GM12878 (cell line): Measurements from ENCODE around the gene MRPL36. TPM values are rescaled to one million over a fixed set of nuclear protein-coding genes. Genes with fewer than 3 reads are reported as not detected.

Experiments
- ATAC-seq: fragments of 200-7000 bp; cut with Tn5 transposase; 3 replicates; pipeline ENCODE4 v1.9.1; 2020; ENCODE audit warnings: mild to moderate bottlenecking, moderate library complexity
- BruUV-seq: library from RNA; stranded (reverse); fragments of 400-500 nt; replicated peaks from 2 replicates; lab custom pipeline; 2021; lab: Mats Ljungman, UMichigan
- CTCF ChIA-PET: fragments of 300-600 bp; sonication (Branson Sonifier 250); formaldehyde crosslinking; extraction: SDS; loops from one replicate; lab custom pipeline; 2021; ENCODE audit warnings: inconsistent platforms; lab: Yijun Ruan, JAX
- POLR2A ChIA-PET: fragments of 350-600 bp; formaldehyde crosslinking; extraction: SDS; loops from one replicate; lab custom pipeline; 2021; ENCODE audit warnings: inconsistent platforms; lab: Charles Lee
- RAD21 ChIA-PET: fragments of 300-600 bp; sonication (Branson Sonifier 250); formaldehyde crosslinking; loops from one replicate; lab custom pipeline; 2023; ENCODE audit warnings: antibody characterized with exemption; ENCODE audit not compliant: unreplicated experiment; lab: Charles Lee
- SMC1A ChIA-PET: fragments of 300-600 bp; sonication (Branson Sonifier 250); formaldehyde crosslinking; loops from one replicate; lab custom pipeline; 2023; ENCODE audit not compliant: unreplicated experiment, uncharacterized antibody; lab: Charles Lee
- DNase-seq: peaks from one replicate; pipeline ENCODE4 v3.0.0-alpha.2; 2011; ENCODE audit warnings: low read depth, low spot score
- FAIRE-seq: peaks from 3 replicates; lab custom pipeline; 2011; peaks lifted over from hg19 to GRCh38; lab: Jason Lieb, UNC
- H2AFZ ChIP-seq: 2 replicates; pipeline ENCODE4 v1.6.0; 2011; ENCODE audit warnings: low read depth, low read length, control low read depth; ENCODE audit not compliant: control insufficient read depth
- H3K27ac ChIP-seq: 2 replicates; pipeline ENCODE4 v1.5.1; 2011; ENCODE audit warnings: control low read depth; ENCODE audit not compliant: control insufficient read depth, insufficient read depth
- H3K27me3 ChIP-seq, 2 experiments: replicated peaks in 1 of 2; 2 replicates each; pipeline versions ENCODE4 v1.6.0 to v1.6.1; 2011; ENCODE audit warnings: low read length in 1 of 2; ENCODE audit not compliant: control insufficient read depth in 2 of 2, insufficient read depth in 2 of 2
- H3K36me3 ChIP-seq, 2 experiments: 2 replicates each; pipeline ENCODE4 v1.5.1; 2011; ENCODE audit warnings: low read length in 1 of 2; ENCODE audit not compliant: control insufficient read depth in 2 of 2, insufficient read depth in 2 of 2
- H3K4me1 ChIP-seq: 2 replicates; pipeline ENCODE4 v1.6.1; 2011; ENCODE audit warnings: mild to moderate bottlenecking, low read length, moderate library complexity, mixed read lengths; ENCODE audit not compliant: control insufficient read depth, insufficient read depth
- H3K4me2 ChIP-seq: 2 replicates; pipeline ENCODE4 v1.6.0; 2011; ENCODE audit warnings: control low read depth; ENCODE audit not compliant: control insufficient read depth, insufficient read depth
- H3K4me3 ChIP-seq: fragments of 200-600 bp; sonication (generic); 2 replicates; pipeline ENCODE4 v1.5.1; 2016
- H3K79me2 ChIP-seq: 2 replicates; pipeline ENCODE4 v1.6.0; 2011; ENCODE audit warnings: low read length; ENCODE audit not compliant: control insufficient read depth, insufficient read depth
- H3K9ac ChIP-seq: 2 replicates; pipeline ENCODE4 v1.8.0; 2011; ENCODE audit warnings: low read length, control low read depth, mixed read lengths; ENCODE audit not compliant: control insufficient read depth, insufficient read depth
- H3K9me3 ChIP-seq: replicated peaks from 3 replicates; pipeline ENCODE4 v1.5.1; 2011; ENCODE audit warnings: mild to moderate bottlenecking, low read length; ENCODE audit not compliant: control insufficient read depth, insufficient read depth
- H4K20me1 ChIP-seq: 2 replicates; pipeline ENCODE4 v1.6.0; 2011; ENCODE audit not compliant: control insufficient read depth, insufficient read depth
- ATF7 ChIP-seq: fragments of 450-650 bp; IDR thresholded peaks from 2 replicates; pipeline ENCODE4 v1.6.1; 2016; ENCODE audit warnings: low read depth, mild to moderate bottlenecking
- BACH1 ChIP-seq: fragments of 450-650 bp; IDR thresholded peaks from 2 replicates; pipeline ENCODE4 v1.6.1; 2017; ENCODE audit warnings: mild to moderate bottlenecking, borderline replicate concordance
- BRCA1 ChIP-seq: IDR thresholded peaks from 2 replicates; pipeline ENCODE4 v1.6.1; 2011; ENCODE audit warnings: low read depth, low read length, improper control_type of control experiment
- DPF2 ChIP-seq: fragments of 450-650 bp; IDR thresholded peaks from 2 replicates; pipeline ENCODE4 v1.6.1; 2017; ENCODE audit warnings: mild to moderate bottlenecking
- HDAC2 ChIP-seq: fragments of 200-600 bp; sonication (generic); IDR thresholded peaks from 2 replicates; pipeline ENCODE4 v1.6.1; 2017
- KLF5 ChIP-seq: fragments of 450-650 bp; IDR thresholded peaks from 2 replicates; pipeline ENCODE4 v1.6.1; 2014; ENCODE audit warnings: mild to moderate bottlenecking; ENCODE audit not compliant: partially characterized antibody
- MXI1 ChIP-seq: fragments of 150-350 bp; IDR thresholded peaks from 2 replicates; pipeline ENCODE4 v1.6.1; 2011; ENCODE audit warnings: low read depth, mild to moderate bottlenecking, inconsistent platforms, low read length, improper control_type of control experiment
- NR2C1 ChIP-seq: fragments of 450-650 bp; IDR thresholded peaks from 2 replicates; pipeline ENCODE4 v1.6.1; 2017; ENCODE audit warnings: antibody characterized with exemption, mild to moderate bottlenecking, moderate library complexity
- RAD21 ChIP-seq: IDR thresholded peaks from 2 replicates; pipeline ENCODE4 v1.6.1; 2011; ENCODE audit warnings: mild to moderate bottlenecking, low read depth, low read length, moderate library complexity; ENCODE audit not compliant: insufficient read depth
- SIX5 ChIP-seq: IDR thresholded peaks from 2 replicates; pipeline ENCODE4 v1.6.1; 2011; ENCODE audit warnings: mild to moderate bottlenecking, low read depth, low read length, moderate library complexity; ENCODE audit not compliant: severe bottlenecking
- SP1 ChIP-seq: IDR thresholded peaks from one replicate; pipeline ENCODE4 v1.6.1; 2011; ENCODE audit warnings: low read depth, low read length
- STAT1 ChIP-seq: fragments of 450-650 bp; conservative IDR thresholded peaks from 2 replicates; pipeline ENCODE4 v1.6.1; 2014; ENCODE audit warnings: antibody characterized with exemption, mild to moderate bottlenecking
- WGBS: methylation state at CpG from one replicate; pipeline ENCODE4 v1.1.6; 2016; ENCODE audit warnings: low lambda C conversion rate; ENCODE audit not compliant: insufficient replicate concordance, insufficient coverage; ENCODE audit errors: missing lambda C conversion rate; 5-methylcytosine and 5-hydroxymethylcytosine counted together
- in situ Hi-C: fragments of 300-500 bp; cut with MboI; formaldehyde crosslinking; loops from 9 replicates; pipeline ENCODE4 v1.14.3; 2018; ENCODE audit warnings: mixed read lengths
- intact Hi-C: fragments of 100-400 bp; cut with micrococcal nuclease; formaldehyde crosslinking; loops from one replicate; pipeline ENCODE4 v1.14.2; 2022; ENCODE audit not compliant: unreplicated experiment
- polyA plus RNA-seq, 11 experiments: library from polyadenylated mRNA; depleted of rRNA in 4 of 11; unstranded in 6 of 11; stranded (reverse) in 5 of 11; fragments of >200 nt; fragmentation: Nextera tagmentation in 4 of 11; fragmentation: Illumina TruSeq in 1 of 11; extraction: Ambion mirVana in 4 of 11; extraction: Trizol in 1 of 11; gene quantifications; 1 replicate in 1 of 11; 2 replicates in 10 of 11; pipeline versions ENCODE4 v1.2.1 to v1.2.3, GENCODE V29; 2011 to 2016; ENCODE audit warnings: inconsistent platforms in 2 of 11, missing spikeins in 2 of 11, low read depth in 1 of 11
- total RNA-seq, 4 experiments: library from RNA; depleted of rRNA in 3 of 4; stranded (reverse); fragments of >200 nt in 3 of 4; fragmentation: Illumina TruSeq in 1 of 4; extraction: Trizol in 1 of 4; gene quantifications; 2 replicates each; pipeline versions ENCODE4 v1.2.1 to v1.2.3, GENCODE V29; 2013 to 2021
- TF ChIP-seq, protein P1 (sequence below): fragments of 450-650 bp; formaldehyde crosslinking; IDR thresholded peaks from 2 replicates; pipeline ENCODE4 v1.4.0; 2022; ENCODE audit warnings: mild to moderate bottlenecking, moderate library complexity
- TF ChIP-seq, protein P2 (sequence below): fragments of 450-650 bp; IDR thresholded peaks from 2 replicates; pipeline ENCODE4 v1.6.1; 2016; ENCODE audit warnings: mild to moderate bottlenecking, moderate library complexity, borderline replicate concordance
- TF ChIP-seq, protein P3 (sequence below): IDR thresholded peaks from 2 replicates; pipeline ENCODE4 v1.6.1; 2011; ENCODE audit warnings: low read depth, mild to moderate bottlenecking, low read length, moderate library complexity, borderline replicate concordance; ENCODE audit errors: extremely low read depth

Gene MRPL36
- total and polyA plus RNA-seq, 10 of the 15 experiments (the other 5 are each of a cell fraction or from before 2014, with no cell fraction given), result 89.2 to 559 (median 152) TPM

DNA sequence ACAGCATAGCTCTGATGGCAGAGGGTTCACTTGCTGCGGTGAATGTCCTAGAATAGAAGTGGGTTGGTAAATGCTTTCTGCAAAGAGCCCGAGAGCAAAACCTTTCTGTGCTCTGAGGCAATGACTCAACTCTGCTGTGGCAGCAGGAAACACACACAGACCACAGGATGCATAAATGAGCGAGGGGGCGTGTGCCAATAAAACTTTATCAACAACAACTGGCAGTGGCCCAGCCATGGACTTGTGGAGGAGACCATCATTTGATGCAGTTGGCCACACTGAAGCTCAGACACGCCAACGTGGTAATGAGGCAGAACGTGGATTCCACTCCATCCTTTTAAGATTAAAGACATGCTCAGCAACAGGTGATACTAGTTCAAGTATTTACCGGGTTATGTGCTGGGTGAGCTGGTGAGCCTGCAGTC lies 6.8 kb downstream of the MRPL36 start:
- peak; percentile 99 for DNase-seq
- in situ Hi-C loops, result no loop called here
- peaks cover 58% of the 10 kb centered on the region for H3K4me1 ChIP-seq
- H2AFZ ChIP-seq, result peak overlapping the region; percentile 69
- POLR2A ChIA-PET, result interaction anchor here (0.6 to 2.0 kb wide), 8 partner anchors 8 to 479 kb away, joined by 3 to 14 read pairs (median 3); partner anchors contain the start of gene NDUFS6
- no TSS peak for BruUV-seq
- H3K27me3 ChIP-seq, result no peaks in the 10 kb centered on the region
- peak overlapping the region; percentile 97 for H3K4me2 ChIP-seq
- H3K36me3 ChIP-seq, result peaks cover 8 to 17% of the 10 kb centered on the region in 2 experiments
- H3K9ac ChIP-seq, result peak overlapping the region; percentile 75
- FAIRE-seq, result peak; percentile 100
- peak overlapping the region; percentile 92 for H3K27ac ChIP-seq
- RAD21 ChIA-PET, result interaction anchor here (0.9 to 2.0 kb wide), 6 partner anchors 11 to 301 kb away, joined by 3 to 22 read pairs (median 6); no protein-coding TSS in a partner anchor
- CTCF ChIA-PET, result interaction anchor here (0.9 to 1.6 kb wide), 7 partner anchors 9 to 54 kb away, joined by 3 to 6 read pairs (median 4); no protein-coding TSS in a partner anchor
- ATAC-seq, result peak; percentile 94
- H3K79me2 ChIP-seq, result peaks cover 19% of the 10 kb centered on the region
- WGBS, result 2% methylated on average over 8 of the region's 8 CpGs
- intact Hi-C loops, result loop anchor here (1.0 to 10.0 kb wide), 4 partner anchors 7 to 478 kb away; no protein-coding TSS in a partner anchor
- no peaks in the 10 kb centered on the region; the same call in 2 of the 3 replicates for H3K9me3 ChIP-seq
- H3K4me3 ChIP-seq, result peak overlapping the region; percentile 56; the same call in 1 of the 2 replicates
- H4K20me1 ChIP-seq, result no peaks in the 10 kb centered on the region
- SMC1A ChIA-PET, result interaction anchor here (0.9 to 2.0 kb wide), 10 partner anchors 8 to 55 kb away, joined by 3 to 18 read pairs (median 4); partner anchors contain the start of gene NDUFS6
- TF ChIP-seq, protein P1, sequence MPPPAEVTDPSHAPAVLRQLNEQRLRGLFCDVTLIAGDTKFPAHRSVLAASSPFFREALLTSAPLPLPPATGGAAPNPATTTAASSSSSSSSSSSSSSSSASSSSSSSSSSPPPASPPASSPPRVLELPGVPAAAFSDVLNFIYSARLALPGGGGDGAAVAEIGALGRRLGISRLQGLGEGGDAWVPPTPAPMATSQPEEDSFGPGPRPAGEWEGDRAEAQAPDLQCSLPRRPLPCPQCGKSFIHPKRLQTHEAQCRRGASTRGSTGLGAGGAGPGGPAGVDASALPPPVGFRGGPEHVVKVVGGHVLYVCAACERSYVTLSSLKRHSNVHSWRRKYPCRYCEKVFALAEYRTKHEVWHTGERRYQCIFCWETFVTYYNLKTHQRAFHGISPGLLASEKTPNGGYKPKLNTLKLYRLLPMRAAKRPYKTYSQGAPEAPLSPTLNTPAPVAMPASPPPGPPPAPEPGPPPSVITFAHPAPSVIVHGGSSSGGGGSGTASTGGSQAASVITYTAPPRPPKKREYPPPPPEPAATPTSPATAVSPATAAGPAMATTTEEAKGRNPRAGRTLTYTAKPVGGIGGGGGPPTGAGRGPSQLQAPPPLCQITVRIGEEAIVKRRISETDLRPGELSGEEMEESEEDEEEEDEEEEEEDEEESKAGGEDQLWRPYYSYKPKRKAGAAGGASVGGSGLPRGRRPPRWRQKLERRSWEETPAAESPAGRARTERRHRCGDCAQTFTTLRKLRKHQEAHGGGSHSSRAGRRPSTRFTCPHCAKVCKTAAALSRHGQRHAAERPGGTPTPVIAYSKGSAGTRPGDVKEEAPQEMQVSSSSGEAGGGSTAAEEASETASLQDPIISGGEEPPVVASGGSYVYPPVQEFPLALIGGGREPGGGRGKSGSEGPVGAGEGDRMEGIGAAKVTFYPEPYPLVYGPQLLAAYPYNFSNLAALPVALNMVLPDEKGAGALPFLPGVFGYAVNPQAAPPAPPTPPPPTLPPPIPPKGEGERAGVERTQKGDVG (CRISPR knock-in tag), result no peak
- TF ChIP-seq MXI1 (peak; percentile 90), ATF7 (peak; percentile 94), HDAC2 (no peak), RAD21 (0 out of 2 replicates have a peak, but pooled peaks have one; percentile 23), SIX5 (no peak), SP1 (peak; percentile 94), STAT1 (peak; percentile 15; the same call in 1 of the 2 replicates), BRCA1 (no peak), DPF2 (peak; percentile 92), NR2C1 (0 out of 2 replicates have a peak, but pooled peaks have one; percentile 52), KLF5 (peak; percentile 58), BACH1 (peak; percentile 67; the same call in 1 of the 2 replicates)
- TF ChIP-seq, protein P2, sequence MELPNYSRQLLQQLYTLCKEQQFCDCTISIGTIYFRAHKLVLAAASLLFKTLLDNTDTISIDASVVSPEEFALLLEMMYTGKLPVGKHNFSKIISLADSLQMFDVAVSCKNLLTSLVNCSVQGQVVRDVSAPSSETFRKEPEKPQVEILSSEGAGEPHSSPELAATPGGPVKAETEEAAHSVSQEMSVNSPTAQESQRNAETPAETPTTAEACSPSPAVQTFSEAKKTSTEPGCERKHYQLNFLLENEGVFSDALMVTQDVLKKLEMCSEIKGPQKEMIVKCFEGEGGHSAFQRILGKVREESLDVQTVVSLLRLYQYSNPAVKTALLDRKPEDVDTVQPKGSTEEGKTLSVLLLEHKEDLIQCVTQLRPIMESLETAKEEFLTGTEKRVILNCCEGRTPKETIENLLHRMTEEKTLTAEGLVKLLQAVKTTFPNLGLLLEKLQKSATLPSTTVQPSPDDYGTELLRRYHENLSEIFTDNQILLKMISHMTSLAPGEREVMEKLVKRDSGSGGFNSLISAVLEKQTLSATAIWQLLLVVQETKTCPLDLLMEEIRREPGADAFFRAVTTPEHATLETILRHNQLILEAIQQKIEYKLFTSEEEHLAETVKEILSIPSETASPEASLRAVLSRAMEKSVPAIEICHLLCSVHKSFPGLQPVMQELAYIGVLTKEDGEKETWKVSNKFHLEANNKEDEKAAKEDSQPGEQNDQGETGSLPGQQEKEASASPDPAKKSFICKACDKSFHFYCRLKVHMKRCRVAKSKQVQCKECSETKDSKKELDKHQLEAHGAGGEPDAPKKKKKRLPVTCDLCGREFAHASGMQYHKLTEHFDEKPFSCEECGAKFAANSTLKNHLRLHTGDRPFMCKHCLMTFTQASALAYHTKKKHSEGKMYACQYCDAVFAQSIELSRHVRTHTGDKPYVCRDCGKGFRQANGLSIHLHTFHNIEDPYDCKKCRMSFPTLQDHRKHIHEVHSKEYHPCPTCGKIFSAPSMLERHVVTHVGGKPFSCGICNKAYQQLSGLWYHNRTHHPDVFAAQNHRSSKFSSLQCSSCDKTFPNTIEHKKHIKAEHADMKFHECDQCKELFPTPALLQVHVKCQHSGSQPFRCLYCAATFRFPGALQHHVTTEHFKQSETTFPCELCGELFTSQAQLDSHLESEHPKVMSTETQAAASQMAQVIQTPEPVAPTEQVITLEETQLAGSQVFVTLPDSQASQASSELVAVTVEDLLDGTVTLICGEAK, result peak; percentile 100
- TF ChIP-seq, protein P3, sequence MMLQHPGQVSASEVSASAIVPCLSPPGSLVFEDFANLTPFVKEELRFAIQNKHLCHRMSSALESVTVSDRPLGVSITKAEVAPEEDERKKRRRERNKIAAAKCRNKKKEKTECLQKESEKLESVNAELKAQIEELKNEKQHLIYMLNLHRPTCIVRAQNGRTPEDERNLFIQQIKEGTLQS, result peak; percentile 52; the same call in 1 of the 2 replicates
